Epithelial cell of proximal tubule (primary cell): ENCODE measurements around the gene EGR4. TPM values are rescaled to one million over a fixed set of nuclear protein-coding genes. Genes with fewer than 3 reads are reported as not detected.

ENCODE experiments used
- DNase-seq: peaks from one replicate; pipeline ENCODE4 v3.0.0-alpha.2; 2011; ENCODE audit warnings: low read depth
- H3K4me3 ChIP-seq: 2 replicates; pipeline ENCODE4 v1.5.1; 2011; ENCODE audit warnings: low read depth, mild to moderate bottlenecking, low read length
- total RNA-seq: library from RNA; depleted of rRNA; stranded (reverse); fragments of >200 nt; gene quantifications from 2 replicates; pipeline ENCODE4 v1.2.3, GENCODE V29; 2015
- TF ChIP-seq, protein P1 (sequence below): conservative IDR thresholded peaks from 2 replicates; pipeline ENCODE4 v1.5.1; 2012; ENCODE audit warnings: low read depth, mild to moderate bottlenecking, low read length

EGR4 gene
- total RNA-seq, 1 donor from 2014 or later, result not detected

GRCh38 chr2:73269686-73270465 is 23.5 kb downstream of the EGR4 start:
- peak overlapping the region; percentile 37 for H3K4me3 ChIP-seq
- no peak for DNase-seq
- TF ChIP-seq, protein P1, sequence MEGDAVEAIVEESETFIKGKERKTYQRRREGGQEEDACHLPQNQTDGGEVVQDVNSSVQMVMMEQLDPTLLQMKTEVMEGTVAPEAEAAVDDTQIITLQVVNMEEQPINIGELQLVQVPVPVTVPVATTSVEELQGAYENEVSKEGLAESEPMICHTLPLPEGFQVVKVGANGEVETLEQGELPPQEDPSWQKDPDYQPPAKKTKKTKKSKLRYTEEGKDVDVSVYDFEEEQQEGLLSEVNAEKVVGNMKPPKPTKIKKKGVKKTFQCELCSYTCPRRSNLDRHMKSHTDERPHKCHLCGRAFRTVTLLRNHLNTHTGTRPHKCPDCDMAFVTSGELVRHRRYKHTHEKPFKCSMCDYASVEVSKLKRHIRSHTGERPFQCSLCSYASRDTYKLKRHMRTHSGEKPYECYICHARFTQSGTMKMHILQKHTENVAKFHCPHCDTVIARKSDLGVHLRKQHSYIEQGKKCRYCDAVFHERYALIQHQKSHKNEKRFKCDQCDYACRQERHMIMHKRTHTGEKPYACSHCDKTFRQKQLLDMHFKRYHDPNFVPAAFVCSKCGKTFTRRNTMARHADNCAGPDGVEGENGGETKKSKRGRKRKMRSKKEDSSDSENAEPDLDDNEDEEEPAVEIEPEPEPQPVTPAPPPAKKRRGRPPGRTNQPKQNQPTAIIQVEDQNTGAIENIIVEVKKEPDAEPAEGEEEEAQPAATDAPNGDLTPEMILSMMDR, result no peak

GRCh38 chr2:73268830-73269685 is 24.3 kb downstream of the EGR4 start:
- H3K4me3 ChIP-seq, result peak overlapping the region; percentile 37
- TF ChIP-seq, protein P1, result peak; percentile 16

GRCh38 chr2:73268366-73268829 is 24.9 kb downstream of the EGR4 start:
- TF ChIP-seq, protein P1, result no peak
- peak overlapping the region; percentile 31 for H3K4me3 ChIP-seq

More at GRCh38 chr2:73268830-73269685, 24.3 kb downstream of the EGR4 start:
- no peak for DNase-seq

DNA sequence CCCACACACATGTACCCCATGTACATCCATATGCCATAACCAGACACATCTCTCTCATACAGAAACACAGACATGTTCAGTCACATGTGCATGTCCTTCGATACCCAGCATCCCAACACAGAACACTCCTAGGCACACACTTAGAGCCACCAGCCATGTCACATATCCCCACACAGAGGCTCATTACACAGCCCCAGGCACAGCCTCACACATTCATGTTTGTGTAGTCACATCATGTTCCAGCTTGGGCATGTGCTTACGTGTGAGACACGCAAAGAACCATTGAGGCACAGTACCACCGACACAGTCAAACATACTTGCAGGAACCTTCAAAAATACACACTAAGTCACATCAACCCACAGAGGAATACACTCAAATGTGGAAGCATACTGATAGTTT is 26.3 kb downstream of the EGR4 start:
- no peak for DNase-seq
- TF ChIP-seq, protein P1, result no peak
- no peak overlapping the region for H3K4me3 ChIP-seq

More at GRCh38 chr2:73268366-73268829, 24.9 kb downstream of the EGR4 start:
- DNase-seq, result no peak

- TF ChIP-seq, protein P1, result no peak
- DNase-seq, result no peak
- no peak overlapping the region for H3K4me3 ChIP-seq
Measured at GRCh38 chr2:73266061-73266901, 27.1 kb downstream of the EGR4 start.

GRCh38 chr2:73265298-73266060 is 27.9 kb downstream of the EGR4 start:
- TF ChIP-seq, protein P1, result no peak
- no peak overlapping the region for H3K4me3 ChIP-seq
- no peak for DNase-seq
